Right atrium auricular region (tissue), 2 donors: ENCODE data around the gene COX6A2. TPM values are rescaled to one million over a fixed set of nuclear protein-coding genes. Genes with fewer than 3 reads are reported as not detected.
"Not testable (repeated sequence)": the region's sequence is repeated elsewhere in the genome, so short reads cannot be mapped to it uniquely, and the experiment has no call there.

Source experiments
- DNase-seq: peaks from one replicate; pipeline ENCODE4 v3.0.0-alpha.2; 2019; ENCODE audit warnings: low spot score
- H3K27ac ChIP-seq, 2 donors: fragments of 200-600 bp; sonication (generic); 1 replicate in 1 of 2; 2 replicates in 1 of 2; pipeline ENCODE4 v1.5.1; 2016 to 2019
- H3K27me3 ChIP-seq, 2 donors: fragments of 200-600 bp; sonication (generic); one replicate each; pipeline versions ENCODE4 v1.5.1 to v1.6.0; 2017 to 2019
- H3K36me3 ChIP-seq: fragments of 200-600 bp; sonication (generic); one replicate; pipeline ENCODE4 v1.5.1; 2016
- H3K4me1 ChIP-seq, 2 donors: fragments of 200-600 bp; sonication (generic); one replicate each; pipeline versions ENCODE4 v1.5.1 to v1.6.0; 2017 to 2019
- H3K4me3 ChIP-seq, 2 donors: fragments of 200-600 bp; sonication (generic); 1 replicate in 1 of 2; 2 replicates in 1 of 2; pipeline ENCODE4 v1.5.1; 2017 to 2019; ENCODE audit warnings: mild to moderate bottlenecking in 1 of 2, moderate library complexity in 1 of 2
- H3K9me3 ChIP-seq, 2 donors: fragments of 200-600 bp; sonication (generic); one replicate each; pipeline ENCODE4 v1.5.1; 2019
- total RNA-seq, 2 donors: library from RNA; depleted of rRNA; stranded (reverse); fragments of >200 nt; gene quantifications; one replicate each; pipeline ENCODE4 v1.1.0, GENCODE V29; 2016
- TF ChIP-seq, protein P1 (sequence below), 2 donors: fragments of 200-600 bp; sonication (generic); IDR thresholded peaks; one replicate each; pipeline ENCODE4 v1.5.1; 2019; ENCODE audit warnings: antibody characterized with exemption in 2 of 2

Gene COX6A2
- total RNA-seq, 2 donors from 2014 or later: 515 to 564 TPM

GRCh38 chr16:31440516-31441184, 12.5 kb upstream of the COX6A2 start:
- Histone ChIP-seq H3K27me3 (no peaks in the 10 kb centered on the region), H3K9me3 (no peaks in the 10 kb centered on the region), H3K4me1 (peaks cover 0 to 16% of the 10 kb centered on the region in 2 donors), H3K4me3 (no peak overlapping the region), H3K36me3 (no peaks in the 10 kb centered on the region), H3K27ac (peak overlapping the region; percentile 46 to 96)
- no peak for DNase-seq
- TF ChIP-seq, protein P1, sequence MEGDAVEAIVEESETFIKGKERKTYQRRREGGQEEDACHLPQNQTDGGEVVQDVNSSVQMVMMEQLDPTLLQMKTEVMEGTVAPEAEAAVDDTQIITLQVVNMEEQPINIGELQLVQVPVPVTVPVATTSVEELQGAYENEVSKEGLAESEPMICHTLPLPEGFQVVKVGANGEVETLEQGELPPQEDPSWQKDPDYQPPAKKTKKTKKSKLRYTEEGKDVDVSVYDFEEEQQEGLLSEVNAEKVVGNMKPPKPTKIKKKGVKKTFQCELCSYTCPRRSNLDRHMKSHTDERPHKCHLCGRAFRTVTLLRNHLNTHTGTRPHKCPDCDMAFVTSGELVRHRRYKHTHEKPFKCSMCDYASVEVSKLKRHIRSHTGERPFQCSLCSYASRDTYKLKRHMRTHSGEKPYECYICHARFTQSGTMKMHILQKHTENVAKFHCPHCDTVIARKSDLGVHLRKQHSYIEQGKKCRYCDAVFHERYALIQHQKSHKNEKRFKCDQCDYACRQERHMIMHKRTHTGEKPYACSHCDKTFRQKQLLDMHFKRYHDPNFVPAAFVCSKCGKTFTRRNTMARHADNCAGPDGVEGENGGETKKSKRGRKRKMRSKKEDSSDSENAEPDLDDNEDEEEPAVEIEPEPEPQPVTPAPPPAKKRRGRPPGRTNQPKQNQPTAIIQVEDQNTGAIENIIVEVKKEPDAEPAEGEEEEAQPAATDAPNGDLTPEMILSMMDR (IDR thresholded peaks at IDR 0.05): no peak

GRCh38 chr16:31439519-31439918, 11.4 kb upstream of the COX6A2 start:
- TF ChIP-seq, protein P1 (IDR thresholded peaks at IDR 0.05): no peak
- peaks cover 0 to 16% of the 10 kb centered on the region in 2 donors for H3K4me1 ChIP-seq
- no peaks in the 10 kb centered on the region for H3K27me3 ChIP-seq
- no peak overlapping the region for H3K27ac ChIP-seq
- no peaks in the 10 kb centered on the region for H3K9me3 ChIP-seq
- no peak overlapping the region for H3K4me3 ChIP-seq
- H3K36me3 ChIP-seq: no peaks in the 10 kb centered on the region
- no peak for DNase-seq

DNA sequence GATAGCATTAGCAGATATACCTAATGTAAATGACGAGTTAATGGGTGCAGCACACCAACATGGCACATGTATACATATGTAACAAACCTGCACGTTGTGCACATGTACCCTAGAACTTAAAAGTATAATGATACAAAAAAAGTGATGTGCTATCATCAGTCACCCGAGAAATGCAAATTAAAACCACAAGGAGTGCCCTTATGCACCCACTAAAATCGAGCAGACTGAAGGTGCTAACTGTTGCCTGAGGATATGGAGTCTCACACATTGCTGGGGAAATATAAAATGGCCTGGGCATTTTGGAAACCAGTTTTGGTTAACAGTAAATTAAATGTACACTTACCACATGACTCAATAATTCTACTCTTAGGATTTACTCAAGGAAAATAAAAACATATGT, 10.9 kb upstream of the COX6A2 start:
- not testable (repeated sequence) for H3K27me3 ChIP-seq, H3K36me3 ChIP-seq, DNase-seq, H3K27ac ChIP-seq, H3K4me3 ChIP-seq, H3K9me3 ChIP-seq
- H3K4me1 ChIP-seq: peaks cover 0 to 16% of the 10 kb centered on the region in 2 donors

DNA sequence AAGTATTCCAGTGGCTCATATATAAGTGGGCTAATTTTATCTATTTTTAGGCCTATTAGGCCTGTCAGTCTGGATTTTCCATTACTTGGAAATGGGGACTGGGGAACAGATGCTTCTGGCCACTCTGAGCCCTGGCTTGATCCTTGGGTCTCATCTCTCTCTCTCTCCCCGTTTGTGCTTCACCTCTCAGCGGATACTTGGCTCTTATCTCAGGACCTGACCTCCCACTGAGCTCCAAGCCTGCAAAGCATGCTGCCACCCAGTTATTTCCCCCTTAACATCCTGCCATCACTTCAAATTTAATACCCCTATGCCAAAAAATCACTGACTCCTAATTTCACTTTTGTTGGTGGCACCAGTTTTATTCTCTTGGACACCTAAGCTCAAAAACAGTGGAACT, 10.3 kb upstream of the COX6A2 start:
- no peak for DNase-seq
- H3K4me3 ChIP-seq: no peak overlapping the region
- H3K4me1 ChIP-seq: peaks cover 0 to 21% of the 10 kb centered on the region in 2 donors
- TF ChIP-seq, protein P1 (IDR thresholded peaks at IDR 0.05): no peak
- H3K9me3 ChIP-seq: no peaks in the 10 kb centered on the region
- H3K27me3 ChIP-seq: no peaks in the 10 kb centered on the region
- no peaks in the 10 kb centered on the region for H3K36me3 ChIP-seq
- H3K27ac ChIP-seq: peak overlapping the region in 1 of 2 donors; percentile 26

DNA sequence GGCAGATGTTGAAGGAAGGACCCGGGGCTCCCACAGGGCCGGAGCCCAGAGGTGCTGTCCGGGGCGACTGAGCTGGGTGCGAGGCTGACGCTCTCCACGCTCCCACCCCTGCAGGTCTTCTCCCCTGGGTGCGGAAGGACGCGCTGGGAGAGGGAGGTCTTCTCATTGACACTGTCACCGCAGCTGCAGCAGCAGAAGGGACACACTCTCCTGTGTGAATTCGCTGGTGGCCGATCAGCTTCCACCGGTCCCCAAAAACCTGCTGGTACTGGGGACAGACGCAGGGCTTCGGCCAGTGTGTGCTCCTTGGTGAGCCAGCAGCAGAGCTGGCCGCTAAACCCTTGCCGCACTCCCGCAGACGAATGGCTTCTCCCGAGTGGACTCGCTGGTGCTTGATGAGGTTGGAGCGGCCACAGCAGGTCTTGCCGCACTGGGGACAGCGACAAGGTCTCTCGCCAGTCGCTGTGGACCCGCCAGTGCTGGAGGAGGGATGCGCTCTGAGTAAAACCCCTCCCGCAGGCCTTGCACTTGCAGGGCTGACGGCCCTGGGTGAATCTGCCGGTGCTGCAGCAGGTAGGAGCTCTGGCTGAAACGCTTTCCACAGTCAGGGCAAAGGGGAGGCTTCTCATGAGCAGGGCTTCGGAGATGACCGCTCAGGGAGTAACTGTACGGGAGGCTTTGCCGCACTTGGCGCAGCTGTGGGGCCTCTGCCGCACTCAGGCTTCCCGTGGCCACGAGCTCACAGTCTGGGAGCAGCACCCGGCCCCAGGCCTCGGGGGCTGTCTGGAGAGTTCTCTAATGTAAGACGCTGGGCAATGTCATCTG, 8.3 kb upstream of the COX6A2 start:
- DNase-seq: no peak
- Histone ChIP-seq H3K9me3 (no peaks in the 10 kb centered on the region), H3K27me3 (no peaks in the 10 kb centered on the region), H3K27ac (no peak overlapping the region), H3K4me3 (no peak overlapping the region), H3K36me3 (no peaks in the 10 kb centered on the region), H3K4me1 (peaks cover 0 to 8% of the 10 kb centered on the region in 2 donors)
- TF ChIP-seq, protein P1 (IDR thresholded peaks at IDR 0.05): no peak
